HG03280 (cell line): ENCODE data around the gene HDAC3.

Experiments
- ATAC-seq: cut with Tn5 transposase; IDR thresholded peaks from one replicate; pipeline ENCODE4 v1.9.1; 2021; ENCODE audit warnings: mild to moderate bottlenecking, moderate library complexity; ENCODE audit not compliant: unreplicated experiment

Gene HDAC3

GRCh38 chr5:141636413-141637122 lies at the start of gene HDAC3, which contains the start of gene RELL2:
Gene HDAC3 (minus strand): TSS chr5:141636849. CDS start chr5:141636790, 59 bp downstream.
Gene RELL2 (plus strand): TSS chr5:141636997. CDS start chr5:141638226, 1,229 bp downstream.
- ATAC-seq = peak; percentile 81

GRCh38 chr5:141685591-141685990 lies 48.9 kb upstream of the HDAC3 start:
- no peak for ATAC-seq

GRCh38 chr5:141683596-141684141 lies 47.0 kb upstream of the HDAC3 start:
- ATAC-seq = no peak

- ATAC-seq = no peak
Measured at GRCh38 chr5:141681695-141682641, 45.3 kb upstream of the HDAC3 start, which contains the start of gene ARAP3. Gene ARAP3 (minus strand): TSS chr5:141682230. CDS start chr5:141680486, 1,744 bp downstream.

- ATAC-seq = no peak
Measured at GRCh38 chr5:141681295-141681694, 44.6 kb upstream of the HDAC3 start.

GRCh38 chr5:141680751-141681201 lies 44.1 kb upstream of the HDAC3 start:
- no peak for ATAC-seq

GRCh38 chr5:141680178-141680577 lies 43.5 kb upstream of the HDAC3 start:
- no peak for ATAC-seq

- no peak for ATAC-seq
Measured at GRCh38 chr5:141677415-141677814, 40.8 kb upstream of the HDAC3 start.

GRCh38 chr5:141675672-141676071 lies 39.0 kb upstream of the HDAC3 start:
- ATAC-seq = no peak

GRCh38 chr5:141674747-141675146 lies 38.1 kb upstream of the HDAC3 start:
- ATAC-seq = no peak

GRCh38 chr5:141672841-141673813 lies 36.5 kb upstream of the HDAC3 start:
- ATAC-seq = no peak

GRCh38 chr5:141672071-141672840 lies 35.6 kb upstream of the HDAC3 start:
- no peak for ATAC-seq

- no peak for ATAC-seq
Measured at GRCh38 chr5:141669520-141669919, 32.9 kb upstream of the HDAC3 start.

- no peak for ATAC-seq
Measured at GRCh38 chr5:141668601-141669265, 32.1 kb upstream of the HDAC3 start.

GRCh38 chr5:141665995-141666940 lies 29.6 kb upstream of the HDAC3 start:
- ATAC-seq = no peak

GRCh38 chr5:141664733-141665461 lies 28.2 kb upstream of the HDAC3 start:
- ATAC-seq = peak; percentile 83

- ATAC-seq = no peak
Measured at GRCh38 chr5:141663506-141663905, 26.9 kb upstream of the HDAC3 start.
